Nephron progenitor cell (in vitro differentiated cells): ENCODE data around the gene YBX1.

Source experiments
- DNase-seq: peaks from one replicate; pipeline ENCODE4 v3.0.0; 2021
- H3K27ac Mint-ChIP-seq: 2 replicates; pipeline ENCODE4 v1.8.0; 2021; ENCODE audit warnings: mild to moderate bottlenecking, moderate library complexity, mixed read lengths
- H3K27me3 Mint-ChIP-seq: 2 replicates; pipeline ENCODE4 v1.8.0; 2021; ENCODE audit warnings: mild to moderate bottlenecking, low read depth, mixed read lengths; ENCODE audit not compliant: poor library complexity
- H3K36me3 Mint-ChIP-seq: 2 replicates; pipeline ENCODE4 v1.8.0; 2021; ENCODE audit warnings: low read depth, mixed read lengths
- H3K4me1 Mint-ChIP-seq: 2 replicates; pipeline ENCODE4 v1.8.0; 2021; ENCODE audit warnings: mixed read lengths
- H3K4me3 Mint-ChIP-seq: 2 replicates; pipeline ENCODE4 v1.8.0; 2021; ENCODE audit warnings: mild to moderate bottlenecking, moderate library complexity, mixed read lengths
- H3K9me3 Mint-ChIP-seq: 2 replicates; pipeline ENCODE4 v1.8.0; 2021; ENCODE audit warnings: mild to moderate bottlenecking, moderate library complexity, mixed read lengths
- TF ChIP-seq, protein P1 (sequence below): fragments of 200-600 bp; sonication (generic); IDR thresholded peaks from 2 replicates; pipeline ENCODE4 v1.5.0; 2021; ENCODE audit warnings: antibody characterized with exemption

Gene YBX1

DNA sequence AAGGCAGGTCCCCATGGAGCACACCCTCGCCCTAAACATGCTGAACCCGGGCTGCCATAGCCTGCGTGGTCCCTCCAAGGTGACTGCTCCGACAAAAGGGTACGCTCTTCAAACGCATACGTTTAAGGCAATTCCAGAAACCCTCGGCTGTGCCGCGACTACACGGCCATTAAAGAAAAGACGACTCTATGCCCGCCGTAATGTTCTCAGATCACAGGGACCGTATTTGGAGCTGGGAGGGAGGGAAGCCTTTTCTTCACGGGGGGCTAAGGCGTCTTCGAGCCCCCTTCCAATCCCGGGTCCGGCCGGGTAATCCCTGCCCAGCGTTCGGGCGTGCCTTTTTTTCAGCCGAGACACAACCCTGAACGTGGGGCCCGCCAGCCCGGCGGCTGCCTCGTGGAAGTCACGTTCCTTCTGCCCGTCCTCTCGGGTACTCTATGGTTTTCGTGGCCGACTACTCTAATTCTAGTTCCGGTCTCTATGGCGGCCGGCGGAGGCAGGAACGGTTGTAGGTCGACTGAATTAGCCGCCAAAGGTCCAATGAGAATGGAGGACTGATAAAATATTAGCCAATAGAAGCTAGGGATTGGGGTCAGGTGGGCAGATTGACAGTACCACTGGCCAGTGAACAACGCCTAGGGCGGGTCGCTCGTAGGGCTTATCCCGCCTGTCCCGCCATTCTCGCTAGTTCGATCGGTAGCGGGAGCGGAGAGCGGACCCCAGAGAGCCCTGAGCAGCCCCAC, at the start of gene YBX1:
TSS of gene YBX1 (plus strand) at position 678 of the 743 bp plus-strand sequence. CDS start 148 bp downstream, outside the sequence.
- Mint-ChIP-seq H3K9me3 (no peaks in the 10 kb centered on the region), H3K27ac (peak within 1 kb of the TSS; percentile 93), H3K4me3 (peak within 1 kb of the TSS; percentile 98), H3K27me3 (no peaks in the 10 kb centered on the region), H3K4me1 (peaks cover 58% of the 10 kb centered on the region), H3K36me3 (peaks cover 10% of the 10 kb centered on the region)
- TF ChIP-seq, protein P1, sequence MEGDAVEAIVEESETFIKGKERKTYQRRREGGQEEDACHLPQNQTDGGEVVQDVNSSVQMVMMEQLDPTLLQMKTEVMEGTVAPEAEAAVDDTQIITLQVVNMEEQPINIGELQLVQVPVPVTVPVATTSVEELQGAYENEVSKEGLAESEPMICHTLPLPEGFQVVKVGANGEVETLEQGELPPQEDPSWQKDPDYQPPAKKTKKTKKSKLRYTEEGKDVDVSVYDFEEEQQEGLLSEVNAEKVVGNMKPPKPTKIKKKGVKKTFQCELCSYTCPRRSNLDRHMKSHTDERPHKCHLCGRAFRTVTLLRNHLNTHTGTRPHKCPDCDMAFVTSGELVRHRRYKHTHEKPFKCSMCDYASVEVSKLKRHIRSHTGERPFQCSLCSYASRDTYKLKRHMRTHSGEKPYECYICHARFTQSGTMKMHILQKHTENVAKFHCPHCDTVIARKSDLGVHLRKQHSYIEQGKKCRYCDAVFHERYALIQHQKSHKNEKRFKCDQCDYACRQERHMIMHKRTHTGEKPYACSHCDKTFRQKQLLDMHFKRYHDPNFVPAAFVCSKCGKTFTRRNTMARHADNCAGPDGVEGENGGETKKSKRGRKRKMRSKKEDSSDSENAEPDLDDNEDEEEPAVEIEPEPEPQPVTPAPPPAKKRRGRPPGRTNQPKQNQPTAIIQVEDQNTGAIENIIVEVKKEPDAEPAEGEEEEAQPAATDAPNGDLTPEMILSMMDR = no peak
- peak; percentile 97 for DNase-seq

DNA sequence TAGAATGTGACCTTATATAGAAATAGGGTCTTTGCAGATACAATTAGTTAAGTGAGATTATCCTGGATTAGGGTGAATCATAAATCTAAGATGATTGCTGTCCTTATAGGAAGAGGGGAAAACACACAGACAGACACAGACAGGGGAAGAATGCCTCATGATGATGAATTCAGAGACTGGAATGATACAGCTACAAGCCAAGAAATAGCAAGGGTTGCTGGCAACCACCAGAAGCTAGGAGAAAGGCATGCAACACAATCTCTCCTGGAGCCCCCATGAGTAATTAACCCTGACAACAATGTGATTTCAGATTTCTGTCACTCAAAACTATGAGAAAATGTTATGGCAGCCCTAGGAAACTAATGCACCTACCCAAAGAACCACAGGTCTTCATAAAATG, 43.1 kb upstream of the YBX1 start:
- peaks cover 12% of the 10 kb centered on the region for H3K27me3 Mint-ChIP-seq
- no peaks in the 10 kb centered on the region for H3K4me1 Mint-ChIP-seq
- DNase-seq = no peak
- TF ChIP-seq, protein P1 = no peak
- H3K36me3 Mint-ChIP-seq = no peaks in the 10 kb centered on the region
- no peaks in the 10 kb centered on the region for H3K9me3 Mint-ChIP-seq
- no peak overlapping the region for H3K4me3 Mint-ChIP-seq
- H3K27ac Mint-ChIP-seq = no peak overlapping the region

DNA sequence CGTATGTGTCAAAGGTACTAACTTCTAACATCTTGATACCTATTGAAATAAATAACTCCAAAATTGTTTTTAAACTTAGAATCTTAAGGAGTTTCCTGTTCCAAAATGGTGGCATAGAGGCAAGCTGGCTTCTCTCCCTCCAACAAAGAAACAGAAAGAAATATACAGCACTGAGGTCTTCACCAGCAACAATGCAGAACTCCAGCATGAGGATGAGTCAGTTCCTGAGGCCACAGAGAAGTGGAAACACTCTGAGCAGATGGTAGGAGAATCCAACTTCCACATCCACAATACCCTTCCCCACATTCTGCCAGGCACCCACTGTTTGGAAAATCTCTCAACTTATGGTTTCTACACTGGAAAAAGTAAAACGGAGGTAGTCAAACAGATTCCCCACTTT, 36.2 kb upstream of the YBX1 start:
- Mint-ChIP-seq H3K36me3 (no peaks in the 10 kb centered on the region), H3K27me3 (peaks cover 59% of the 10 kb centered on the region), H3K4me1 (no peaks in the 10 kb centered on the region), H3K27ac (no peak overlapping the region), H3K9me3 (peaks cover 17% of the 10 kb centered on the region), H3K4me3 (no peak overlapping the region)
- no peak for DNase-seq
- TF ChIP-seq, protein P1 = no peak

DNA sequence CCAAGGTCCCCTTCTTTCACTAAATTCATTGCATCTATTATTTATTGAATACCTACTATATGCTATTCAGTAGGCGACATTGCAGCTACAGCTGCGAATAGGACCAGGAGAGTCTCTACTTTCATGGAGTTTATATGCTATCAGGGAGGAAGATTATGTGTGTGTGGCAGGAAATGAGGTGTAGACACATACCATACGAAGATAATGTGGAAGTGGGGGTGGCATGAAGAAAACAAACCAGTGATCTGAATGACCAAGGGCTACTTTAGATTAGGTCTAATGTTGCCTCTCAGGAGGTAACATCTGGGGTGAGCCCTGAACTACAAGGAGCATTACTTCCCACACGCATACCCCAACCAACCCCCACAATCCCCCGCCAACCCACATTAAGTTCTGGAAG, 25.0 kb upstream of the YBX1 start:
- Mint-ChIP-seq H3K27ac (no peak overlapping the region), H3K36me3 (peaks cover 15% of the 10 kb centered on the region), H3K9me3 (no peaks in the 10 kb centered on the region), H3K4me3 (peak overlapping the region; percentile 94), H3K4me1 (peaks cover 32% of the 10 kb centered on the region), H3K27me3 (peaks cover 31% of the 10 kb centered on the region)
- TF ChIP-seq, protein P1 = no peak
- DNase-seq = no peak

DNA sequence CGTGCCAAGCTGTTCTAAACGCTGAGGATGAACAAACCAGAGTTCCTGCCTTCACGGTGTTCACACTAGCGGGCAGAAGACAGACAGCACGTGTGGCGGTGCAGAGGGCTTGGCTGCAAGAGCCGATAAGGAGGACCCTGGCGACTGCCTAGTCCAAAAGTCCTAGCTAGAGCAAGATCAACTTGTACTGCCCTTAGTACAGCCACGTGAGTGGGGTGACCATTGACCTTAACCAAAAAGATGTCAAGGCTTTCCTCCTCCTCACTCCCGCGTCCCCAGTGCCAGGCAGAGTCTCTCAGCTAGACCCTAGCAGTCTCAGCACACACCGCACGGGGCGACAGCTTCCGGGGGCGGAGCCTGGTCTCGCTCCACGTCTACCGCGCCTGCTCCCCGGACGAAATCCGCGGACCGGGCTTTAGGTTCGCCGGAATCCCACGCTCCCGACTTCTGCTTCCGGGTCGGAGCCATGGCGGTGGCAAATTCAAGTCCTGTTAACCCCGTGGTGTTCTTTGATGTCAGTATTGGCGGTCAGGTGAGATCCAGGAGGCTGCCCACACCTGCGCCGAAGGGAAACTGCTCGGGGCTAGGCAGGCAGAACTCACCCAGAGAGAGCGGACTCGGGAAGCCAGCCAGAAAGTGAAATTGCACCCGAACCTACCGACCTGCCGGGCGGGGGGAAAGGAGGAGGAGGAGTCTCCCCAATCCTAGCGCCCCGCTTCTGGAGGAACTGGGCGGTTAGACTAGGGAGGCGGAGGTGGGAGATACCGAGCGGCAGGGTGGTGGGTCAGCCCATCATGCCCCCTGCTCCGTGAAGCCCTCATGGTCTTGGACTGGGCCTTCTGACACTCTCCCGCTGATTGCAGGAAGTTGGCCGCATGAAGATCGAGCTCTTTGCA, 24.0 kb upstream of the YBX1 start, which contains the start of gene PPIH:
TSS of gene PPIH (plus strand) at position 443 of the 896 bp plus-strand sequence. CDS start at position 467, 24 bp downstream.
- Mint-ChIP-seq H3K4me3 (peak within 1 kb of the TSS; percentile 94), H3K27ac (peak within 1 kb of the TSS; percentile 98)

More for the DNA sequence above, 24.0 kb upstream of the YBX1 start, which contains the start of gene PPIH:
- DNase-seq = peak; percentile 94
- H3K27me3 Mint-ChIP-seq = peaks cover 23% of the 10 kb centered on the region
- peaks cover 32% of the 10 kb centered on the region for H3K4me1 Mint-ChIP-seq
- TF ChIP-seq, protein P1 = peak; percentile 20
- H3K9me3 Mint-ChIP-seq = no peaks in the 10 kb centered on the region
- H3K36me3 Mint-ChIP-seq = peaks cover 20% of the 10 kb centered on the region
